Measurements from ENCODE around the gene DDX39A. TPM values are rescaled to one million over a fixed set of nuclear protein-coding genes. Genes with fewer than 3 reads are reported as not detected.

The DDX39A gene
- total RNA-seq, 1 donor: 49.2 TPM

- no peaks in the 10 kb centered on the region for H3K9me3 ChIP-seq (ENCODE audit: low read depth, low read length)
- no peaks in the 10 kb centered on the region for H3K27me3 ChIP-seq (ENCODE audit: insufficient read depth, low read length)
- no peak for TF ChIP-seq CTCF (IDR thresholded peaks at IDR 0.05; ENCODE audit: extremely low read depth, low read depth, low read length)
- H3K79me2 ChIP-seq (ENCODE audit: insufficient read depth, low read length): no peaks in the 10 kb centered on the region
- no peaks in the 10 kb centered on the region for H3K4me1 ChIP-seq (ENCODE audit: insufficient read depth, low read length)
- H2AFZ ChIP-seq (ENCODE audit: low read length): no peak overlapping the region
- no peak overlapping the region for H3K27ac ChIP-seq (ENCODE audit: low read depth, low read length)
- H3K4me3 ChIP-seq (ENCODE audit: insufficient read depth, low read length): no peak overlapping the region
- H4K20me1 ChIP-seq (ENCODE audit: insufficient read depth, low read length): no peaks in the 10 kb centered on the region
- H3K36me3 ChIP-seq (ENCODE audit: insufficient read depth, low read length): peaks cover 47% of the 10 kb centered on the region
- no peak overlapping the region for H3K4me2 ChIP-seq (ENCODE audit: insufficient read depth, low read length)
- DNase-seq (ENCODE audit: insufficient read length, low spot score, missing footprints): no peak
These were observed 23.9 kb downstream of the DDX39A start for GRCh38 chr19:14395262-14395661.

GRCh38 chr19:14394167-14394566 is 25.0 kb downstream of the DDX39A start:
- H4K20me1 ChIP-seq (ENCODE audit: insufficient read depth, low read length): no peaks in the 10 kb centered on the region
- no peak overlapping the region for H3K4me2 ChIP-seq (ENCODE audit: insufficient read depth, low read length)
- no peaks in the 10 kb centered on the region for H3K9me3 ChIP-seq (ENCODE audit: low read depth, low read length)
- H3K4me1 ChIP-seq (ENCODE audit: insufficient read depth, low read length): no peaks in the 10 kb centered on the region
- peaks cover 45% of the 10 kb centered on the region for H3K36me3 ChIP-seq (ENCODE audit: insufficient read depth, low read length)
- no peak overlapping the region for H3K27ac ChIP-seq (ENCODE audit: low read depth, low read length)
- H2AFZ ChIP-seq (ENCODE audit: low read length): no peak overlapping the region
- no peak for TF ChIP-seq CTCF (IDR thresholded peaks at IDR 0.05; ENCODE audit: extremely low read depth, low read depth, low read length)
- no peaks in the 10 kb centered on the region for H3K79me2 ChIP-seq (ENCODE audit: insufficient read depth, low read length)
- H3K27me3 ChIP-seq (ENCODE audit: insufficient read depth, low read length): no peaks in the 10 kb centered on the region
- no peak for DNase-seq (ENCODE audit: insufficient read length, low spot score, missing footprints)
- H3K4me3 ChIP-seq (ENCODE audit: insufficient read depth, low read length): no peak overlapping the region

DNA sequence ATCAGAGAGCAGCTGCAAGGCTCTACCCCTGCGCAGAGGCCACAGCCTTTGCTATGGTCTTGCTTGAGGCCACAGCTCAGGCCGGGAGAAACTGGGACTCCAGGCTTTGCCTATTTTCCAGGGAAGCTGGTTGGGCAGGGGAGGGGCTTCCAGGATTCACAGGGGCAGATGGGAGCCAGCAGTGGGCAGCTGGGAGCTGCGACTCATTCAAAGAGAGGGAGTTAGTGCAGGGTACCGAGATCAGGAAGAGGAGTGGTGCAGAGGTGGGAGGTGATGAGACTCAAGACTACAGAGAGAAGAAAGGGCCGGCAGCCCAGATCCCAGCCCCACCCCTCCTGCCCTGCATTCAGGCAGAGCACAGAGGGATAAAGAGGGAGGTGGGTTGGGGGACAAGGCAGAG is 25.8 kb downstream of the DDX39A start:
- H3K4me3 ChIP-seq (ENCODE audit: insufficient read depth, low read length): no peak overlapping the region
- DNase-seq (ENCODE audit: insufficient read length, low spot score, missing footprints): no peak
- H3K27ac ChIP-seq (ENCODE audit: low read depth, low read length): no peak overlapping the region
- H3K4me2 ChIP-seq (ENCODE audit: insufficient read depth, low read length): no peak overlapping the region
- H3K4me1 ChIP-seq (ENCODE audit: insufficient read depth, low read length): no peaks in the 10 kb centered on the region
- no peaks in the 10 kb centered on the region for H3K79me2 ChIP-seq (ENCODE audit: insufficient read depth, low read length)
- no peak overlapping the region for H2AFZ ChIP-seq (ENCODE audit: low read length)
- TF ChIP-seq CTCF (IDR thresholded peaks at IDR 0.05; ENCODE audit: extremely low read depth, low read depth, low read length): no peak
- no peaks in the 10 kb centered on the region for H3K27me3 ChIP-seq (ENCODE audit: insufficient read depth, low read length)
- H4K20me1 ChIP-seq (ENCODE audit: insufficient read depth, low read length): no peaks in the 10 kb centered on the region
- H3K9me3 ChIP-seq (ENCODE audit: low read depth, low read length): no peaks in the 10 kb centered on the region
- peaks cover 45% of the 10 kb centered on the region for H3K36me3 ChIP-seq (ENCODE audit: insufficient read depth, low read length)

- Histone ChIP-seq H3K9me3 (ENCODE audit: low read depth, low read length) (no peaks in the 10 kb centered on the region), H3K4me2 (ENCODE audit: insufficient read depth, low read length) (no peak overlapping the region), H3K36me3 (ENCODE audit: insufficient read depth, low read length) (peaks cover 40% of the 10 kb centered on the region), H3K27ac (ENCODE audit: low read depth, low read length) (no peak overlapping the region), H3K4me1 (ENCODE audit: insufficient read depth, low read length) (no peaks in the 10 kb centered on the region), H2AFZ (ENCODE audit: low read length) (no peak overlapping the region), H3K79me2 (ENCODE audit: insufficient read depth, low read length) (peaks cover 6% of the 10 kb centered on the region), H3K4me3 (ENCODE audit: insufficient read depth, low read length) (no peak overlapping the region), H3K27me3 (ENCODE audit: insufficient read depth, low read length) (no peaks in the 10 kb centered on the region), H4K20me1 (ENCODE audit: insufficient read depth, low read length) (no peaks in the 10 kb centered on the region)
- DNase-seq (ENCODE audit: insufficient read length, low spot score, missing footprints): peak; percentile 58
- TF ChIP-seq CTCF (IDR thresholded peaks at IDR 0.05; ENCODE audit: extremely low read depth, low read depth, low read length): no peak
These were observed 27.9 kb downstream of the DDX39A start for GRCh38 chr19:14391156-14391821.

Data from osteoblast (primary cell).